GM13977 (cell line): ENCODE data around the gene NAP1L4.

ENCODE experiments used
- DNase-seq: peaks from one replicate; pipeline ENCODE4 v3.0.0; 2012; ENCODE audit warnings: low spot score
- CTCF ChIP-seq: IDR thresholded peaks from 2 replicates; pipeline ENCODE4 v1.5.1; 2012; ENCODE audit warnings: mild to moderate bottlenecking, control low read depth; ENCODE audit not compliant: insufficient read depth; ENCODE audit errors: extremely low read depth, missing control alignments
- in situ Hi-C: fragments of 300-500 bp; cut with MboI; formaldehyde crosslinking; loops from one replicate; pipeline ENCODE4 v1.12.0; 2022; ENCODE audit warnings: low sequenced_read_pairs, low pct_unique_long_range_greater_than_20kb, mixed read lengths, inconsistent platforms; ENCODE audit not compliant: unreplicated experiment

Gene NAP1L4

GRCh38 chr11:2897048-2897447 is 95.1 kb downstream of the NAP1L4 start:
- in situ Hi-C loops, result loop anchor here (10.0 kb wide), 2 partner anchors 362 to 472 kb away; no protein-coding TSS in a partner anchor

GRCh38 chr11:2896047-2896446 is 96.1 kb downstream of the NAP1L4 start:
- no peak for TF ChIP-seq CTCF
- in situ Hi-C loops, result loop anchor here (10.0 kb wide), 2 partner anchors 361 to 471 kb away; no protein-coding TSS in a partner anchor
- no peak for DNase-seq

More at GRCh38 chr11:2897048-2897447, 95.1 kb downstream of the NAP1L4 start:
- no peak for TF ChIP-seq CTCF
- DNase-seq, result no peak
